ENCODE results near the gene SLC17A4. TPM values are rescaled to one million over a fixed set of nuclear protein-coding genes. Genes with fewer than 3 reads are reported as not detected.

SLC17A4 gene
- total RNA-seq, 2 donors from 2014 or later, result not detected

Other genes starting within 250 kb of the SLC17A4 start
- not detected for gene SCGN, start 102.5 kb upstream of the SLC17A4 start, total RNA-seq
- gene SLC17A1, start 77.3 kb downstream of the SLC17A4 start, total RNA-seq, result under 1 TPM in 1 of 2 donors, not detected in 1; 0.41 TPM
- 1 to 10 TPM in 1 of 2 donors, under 1 TPM in 1; 0.20 to 1.6 TPM for gene SLC17A3, start 119.5 kb downstream of the SLC17A4 start, total RNA-seq
- gene SLC17A2, start 175.9 kb downstream of the SLC17A4 start, total RNA-seq, result under 1 TPM; 0.25 to 0.50 TPM
- gene TRIM38, start 208.1 kb downstream of the SLC17A4 start, total RNA-seq, result 10 to 100 TPM; 37.7 to 39.8 TPM

Measured in activated naive CD4-positive, alpha-beta T cell treated with anti-CD3 and anti-CD28 coated beads, Interleukin-2, amount 50 U/mL, for 72 hours (primary cell).